ENCODE data around the gene DNMT1.

The DNMT1 gene

GRCh38 chr19:10144361-10144760, 50.4 kb downstream of the DNMT1 start:
- no peak overlapping the region for H3K4ac ChIP-seq (ENCODE audit: low read depth, low read length)
- H4K8ac ChIP-seq (ENCODE audit: low read depth, low read length): no peak overlapping the region
- H3K27ac ChIP-seq (ENCODE audit: low read depth, low read length): no peak overlapping the region
- H3K27me3 ChIP-seq (ENCODE audit: insufficient read depth, low read length, poor library complexity): no peaks in the 10 kb centered on the region
- DNase-seq: no peak
- no peak overlapping the region for H3K4me2 ChIP-seq (ENCODE audit: low read length)
- H4K5ac ChIP-seq (ENCODE audit: low read length): no peak overlapping the region
- no peak overlapping the region for H2AK5ac ChIP-seq (ENCODE audit: low read length)
- no peaks in the 10 kb centered on the region for H3K79me1 ChIP-seq (ENCODE audit: low read length)
- no peak overlapping the region for H3K4me3 ChIP-seq (ENCODE audit: low read length)
- no peaks in the 10 kb centered on the region for H3K4me1 ChIP-seq (ENCODE audit: control insufficient read depth, low read depth, low read length)
- H2BK120ac ChIP-seq (ENCODE audit: low read depth, low read length): no peak overlapping the region
- no peak overlapping the region for H2BK5ac ChIP-seq (ENCODE audit: low read length)
- peaks cover 30% of the 10 kb centered on the region for H3K36me3 ChIP-seq (ENCODE audit: control insufficient read depth, insufficient read depth, low read length)
- H3K18ac ChIP-seq (ENCODE audit: low read length): no peak overlapping the region
- no peaks in the 10 kb centered on the region for H3K79me2 ChIP-seq (ENCODE audit: control insufficient read depth, insufficient read depth, low read length)
- no CpG with 5 or more reads among the region's 10 CpGs for WGBS (ENCODE audit: extremely low coverage, insufficient coverage, low lambda C conversion rate)
- no peak overlapping the region for H3K9ac ChIP-seq (ENCODE audit: low read length)
- no peak overlapping the region for H2BK15ac ChIP-seq (replicated peaks; ENCODE audit: low read depth)
- H3K56ac ChIP-seq (ENCODE audit: low read length): no peak overlapping the region
- H3K23ac ChIP-seq (ENCODE audit: low read length): no peak overlapping the region

GRCh38 chr19:10143681-10144080, 51.1 kb downstream of the DNMT1 start:
- H3K27ac ChIP-seq (ENCODE audit: low read depth, low read length): no peak overlapping the region
- H3K4ac ChIP-seq (ENCODE audit: low read depth, low read length): no peak overlapping the region
- H2AK5ac ChIP-seq (ENCODE audit: low read length): no peak overlapping the region
- H3K18ac ChIP-seq (ENCODE audit: low read length): no peak overlapping the region
- H3K9ac ChIP-seq (ENCODE audit: low read length): no peak overlapping the region
- no peak overlapping the region for H4K5ac ChIP-seq (ENCODE audit: low read length)
- H4K8ac ChIP-seq (ENCODE audit: low read depth, low read length): no peak overlapping the region
- no peaks in the 10 kb centered on the region for H3K4me1 ChIP-seq (ENCODE audit: control insufficient read depth, low read depth, low read length)
- WGBS (ENCODE audit: extremely low coverage, insufficient coverage, low lambda C conversion rate): no CpG with 5 or more reads among the region's 11 CpGs
- H3K4me2 ChIP-seq (ENCODE audit: low read length): no peak overlapping the region
- H3K79me1 ChIP-seq (ENCODE audit: low read length): no peaks in the 10 kb centered on the region
- H3K36me3 ChIP-seq (ENCODE audit: control insufficient read depth, insufficient read depth, low read length): peaks cover 33% of the 10 kb centered on the region
- H3K56ac ChIP-seq (ENCODE audit: low read length): no peak overlapping the region
- H3K23ac ChIP-seq (ENCODE audit: low read length): no peak overlapping the region
- H3K4me3 ChIP-seq (ENCODE audit: low read length): no peak overlapping the region
- H2BK120ac ChIP-seq (ENCODE audit: low read depth, low read length): no peak overlapping the region
- H2BK5ac ChIP-seq (ENCODE audit: low read length): no peak overlapping the region
- H3K27me3 ChIP-seq (ENCODE audit: insufficient read depth, low read length, poor library complexity): no peaks in the 10 kb centered on the region
- H3K79me2 ChIP-seq (ENCODE audit: control insufficient read depth, insufficient read depth, low read length): no peaks in the 10 kb centered on the region
- DNase-seq: no peak
- no peak overlapping the region for H2BK15ac ChIP-seq (replicated peaks; ENCODE audit: low read depth)

- H3K36me3 ChIP-seq (ENCODE audit: control insufficient read depth, insufficient read depth, low read length): peaks cover 40% of the 10 kb centered on the region
Measured at GRCh38 chr19:10142701-10143375, 51.9 kb downstream of the DNMT1 start.

GRCh38 chr19:10141973-10142372, 52.8 kb downstream of the DNMT1 start:
- no CpG with 5 or more reads among the region's 18 CpGs for WGBS (ENCODE audit: extremely low coverage, insufficient coverage, low lambda C conversion rate)
- H3K36me3 ChIP-seq (ENCODE audit: control insufficient read depth, insufficient read depth, low read length): peaks cover 47% of the 10 kb centered on the region

More at GRCh38 chr19:10142701-10143375, 51.9 kb downstream of the DNMT1 start:
- no peak for DNase-seq
- Histone ChIP-seq H3K27ac (ENCODE audit: low read depth, low read length) (no peak overlapping the region), H2BK5ac (ENCODE audit: low read length) (no peak overlapping the region), H3K27me3 (ENCODE audit: insufficient read depth, low read length, poor library complexity) (no peaks in the 10 kb centered on the region), H3K23ac (ENCODE audit: low read length) (no peak overlapping the region), H3K4me1 (ENCODE audit: control insufficient read depth, low read depth, low read length) (no peaks in the 10 kb centered on the region), H2BK120ac (ENCODE audit: low read depth, low read length) (no peak overlapping the region), H3K9ac (ENCODE audit: low read length) (no peak overlapping the region), H2AK5ac (ENCODE audit: low read length) (no peak overlapping the region), H4K5ac (ENCODE audit: low read length) (no peak overlapping the region), H3K4me2 (ENCODE audit: low read length) (no peak overlapping the region), H3K56ac (ENCODE audit: low read length) (no peak overlapping the region), H3K79me1 (ENCODE audit: low read length) (no peaks in the 10 kb centered on the region), H3K18ac (ENCODE audit: low read length) (no peak overlapping the region), H3K4ac (ENCODE audit: low read depth, low read length) (no peak overlapping the region), H4K8ac (ENCODE audit: low read depth, low read length) (no peak overlapping the region), H3K4me3 (ENCODE audit: low read length) (no peak overlapping the region), H3K79me2 (ENCODE audit: control insufficient read depth, insufficient read depth, low read length) (no peaks in the 10 kb centered on the region), H2BK15ac (replicated peaks; ENCODE audit: low read depth) (no peak overlapping the region)
- WGBS (ENCODE audit: extremely low coverage, insufficient coverage, low lambda C conversion rate): no CpG with 5 or more reads among the region's 15 CpGs

GRCh38 chr19:10141479-10141878, 53.3 kb downstream of the DNMT1 start:
- peaks cover 49% of the 10 kb centered on the region for H3K36me3 ChIP-seq (ENCODE audit: control insufficient read depth, insufficient read depth, low read length)
- no peaks in the 10 kb centered on the region for H3K27me3 ChIP-seq (ENCODE audit: insufficient read depth, low read length, poor library complexity)
- no peak overlapping the region for H3K27ac ChIP-seq (ENCODE audit: low read depth, low read length)
- no peak overlapping the region for H4K8ac ChIP-seq (ENCODE audit: low read depth, low read length)
- H2BK5ac ChIP-seq (ENCODE audit: low read length): no peak overlapping the region
- DNase-seq: no peak
- no peaks in the 10 kb centered on the region for H3K79me2 ChIP-seq (ENCODE audit: control insufficient read depth, insufficient read depth, low read length)
- H3K18ac ChIP-seq (ENCODE audit: low read length): no peak overlapping the region
- H3K23ac ChIP-seq (ENCODE audit: low read length): no peak overlapping the region
- no CpG with 5 or more reads among the region's 13 CpGs for WGBS (ENCODE audit: extremely low coverage, insufficient coverage, low lambda C conversion rate)
- no peak overlapping the region for H4K5ac ChIP-seq (ENCODE audit: low read length)
- no peak overlapping the region for H2BK120ac ChIP-seq (ENCODE audit: low read depth, low read length)
- no peak overlapping the region for H3K56ac ChIP-seq (ENCODE audit: low read length)
- no peaks in the 10 kb centered on the region for H3K4me1 ChIP-seq (ENCODE audit: control insufficient read depth, low read depth, low read length)
- no peaks in the 10 kb centered on the region for H3K79me1 ChIP-seq (ENCODE audit: low read length)
- H3K4ac ChIP-seq (ENCODE audit: low read depth, low read length): no peak overlapping the region
- H2AK5ac ChIP-seq (ENCODE audit: low read length): no peak overlapping the region
- H3K9ac ChIP-seq (ENCODE audit: low read length): no peak overlapping the region
- H3K4me3 ChIP-seq (ENCODE audit: low read length): no peak overlapping the region
- no peak overlapping the region for H3K4me2 ChIP-seq (ENCODE audit: low read length)
- H2BK15ac ChIP-seq (replicated peaks; ENCODE audit: low read depth): no peak overlapping the region

More at GRCh38 chr19:10141973-10142372, 52.8 kb downstream of the DNMT1 start:
- no peaks in the 10 kb centered on the region for H3K79me2 ChIP-seq (ENCODE audit: control insufficient read depth, insufficient read depth, low read length)
- H3K27ac ChIP-seq (ENCODE audit: low read depth, low read length): no peak overlapping the region
- no peak overlapping the region for H3K56ac ChIP-seq (ENCODE audit: low read length)
- no peak overlapping the region for H2BK120ac ChIP-seq (ENCODE audit: low read depth, low read length)
- H3K79me1 ChIP-seq (ENCODE audit: low read length): no peaks in the 10 kb centered on the region
- no peak overlapping the region for H3K23ac ChIP-seq (ENCODE audit: low read length)
- H3K18ac ChIP-seq (ENCODE audit: low read length): no peak overlapping the region
- H4K8ac ChIP-seq (ENCODE audit: low read depth, low read length): no peak overlapping the region
- no peak overlapping the region for H3K4me3 ChIP-seq (ENCODE audit: low read length)
- no peak overlapping the region for H3K4ac ChIP-seq (ENCODE audit: low read depth, low read length)
- no peak overlapping the region for H2BK5ac ChIP-seq (ENCODE audit: low read length)
- H3K4me1 ChIP-seq (ENCODE audit: control insufficient read depth, low read depth, low read length): no peaks in the 10 kb centered on the region
- H3K27me3 ChIP-seq (ENCODE audit: insufficient read depth, low read length, poor library complexity): no peaks in the 10 kb centered on the region
- no peak overlapping the region for H3K4me2 ChIP-seq (ENCODE audit: low read length)
- no peak overlapping the region for H3K9ac ChIP-seq (ENCODE audit: low read length)
- DNase-seq: no peak
- H2AK5ac ChIP-seq (ENCODE audit: low read length): no peak overlapping the region
- H2BK15ac ChIP-seq (replicated peaks; ENCODE audit: low read depth): no peak overlapping the region
- H4K5ac ChIP-seq (ENCODE audit: low read length): no peak overlapping the region

- H2BK15ac ChIP-seq (replicated peaks; ENCODE audit: low read depth): no peak overlapping the region
- H3K36me3 ChIP-seq (ENCODE audit: control insufficient read depth, insufficient read depth, low read length): peaks cover 43% of the 10 kb centered on the region
- H4K8ac ChIP-seq (ENCODE audit: low read depth, low read length): no peak overlapping the region
- no peaks in the 10 kb centered on the region for H3K79me1 ChIP-seq (ENCODE audit: low read length)
- no peak overlapping the region for H2AK5ac ChIP-seq (ENCODE audit: low read length)
- no CpG with 5 or more reads among the region's 23 CpGs for WGBS (ENCODE audit: extremely low coverage, insufficient coverage, low lambda C conversion rate)
- H3K4me2 ChIP-seq (ENCODE audit: low read length): no peak overlapping the region
- no peak overlapping the region for H2BK5ac ChIP-seq (ENCODE audit: low read length)
- no peaks in the 10 kb centered on the region for H3K27me3 ChIP-seq (ENCODE audit: insufficient read depth, low read length, poor library complexity)
- DNase-seq: no peak
- no peak overlapping the region for H3K23ac ChIP-seq (ENCODE audit: low read length)
- H2BK120ac ChIP-seq (ENCODE audit: low read depth, low read length): no peak overlapping the region
- H3K4ac ChIP-seq (ENCODE audit: low read depth, low read length): no peak overlapping the region
- no peak overlapping the region for H3K56ac ChIP-seq (ENCODE audit: low read length)
- H3K18ac ChIP-seq (ENCODE audit: low read length): no peak overlapping the region
- H3K9ac ChIP-seq (ENCODE audit: low read length): no peak overlapping the region
- no peak overlapping the region for H3K27ac ChIP-seq (ENCODE audit: low read depth, low read length)
- H3K4me1 ChIP-seq (ENCODE audit: control insufficient read depth, low read depth, low read length): no peaks in the 10 kb centered on the region
- H4K5ac ChIP-seq (ENCODE audit: low read length): no peak overlapping the region
- no peaks in the 10 kb centered on the region for H3K79me2 ChIP-seq (ENCODE audit: control insufficient read depth, insufficient read depth, low read length)
- no peak overlapping the region for H3K4me3 ChIP-seq (ENCODE audit: low read length)
Measured at GRCh38 chr19:10139952-10140351, 54.8 kb downstream of the DNMT1 start.

Measured in mesendoderm (in vitro differentiated cells).